ENCODE results near the gene DHRS11.
A peak's percentile ranks its signal among the peaks of the same experiment; 100 is the strongest.

The DHRS11 gene

DNA sequence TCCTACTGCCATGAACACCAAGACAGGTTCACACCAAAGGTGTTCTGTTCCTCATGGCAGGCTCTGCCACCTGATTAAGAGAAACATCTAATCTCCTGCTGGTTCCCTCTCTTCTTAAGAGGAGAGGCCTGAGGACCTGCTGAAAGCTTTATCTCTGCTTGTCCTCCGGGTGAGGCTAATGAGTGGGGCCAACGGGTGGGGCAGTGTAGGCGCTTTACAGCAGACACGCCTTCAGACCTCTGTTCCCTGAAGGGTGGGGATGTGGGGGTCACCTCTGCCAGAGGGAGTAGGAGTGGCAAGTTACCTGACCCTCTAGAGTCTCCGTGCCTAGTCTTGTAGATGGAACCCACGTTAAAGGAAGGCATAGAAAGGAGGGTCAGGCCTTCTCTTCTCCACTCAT, 5.5 kb downstream of the DHRS11 start:
- no peaks in the 10 kb centered on the region for H3K36me3 ChIP-seq
- peaks cover 0 to 20% (median 16%) of the 10 kb centered on the region in 4 donors for H3K4me1 ChIP-seq
- H3K27me3 ChIP-seq, result no peaks in the 10 kb centered on the region
- H3K9me3 ChIP-seq, result no peaks in the 10 kb centered on the region
- intact Hi-C loops (cut with DNase I; ENCODE audit: low total_unique reads), result loop anchor here (10.0 kb wide), 2 partner anchors 348 to 1612 kb away; partner anchors contain the start of genes AATF and LIG3
- no peak for DNase-seq
- H3K27ac ChIP-seq, result no peak overlapping the region
- no peak overlapping the region for H3K4me3 ChIP-seq
- TF ChIP-seq, protein P1, sequence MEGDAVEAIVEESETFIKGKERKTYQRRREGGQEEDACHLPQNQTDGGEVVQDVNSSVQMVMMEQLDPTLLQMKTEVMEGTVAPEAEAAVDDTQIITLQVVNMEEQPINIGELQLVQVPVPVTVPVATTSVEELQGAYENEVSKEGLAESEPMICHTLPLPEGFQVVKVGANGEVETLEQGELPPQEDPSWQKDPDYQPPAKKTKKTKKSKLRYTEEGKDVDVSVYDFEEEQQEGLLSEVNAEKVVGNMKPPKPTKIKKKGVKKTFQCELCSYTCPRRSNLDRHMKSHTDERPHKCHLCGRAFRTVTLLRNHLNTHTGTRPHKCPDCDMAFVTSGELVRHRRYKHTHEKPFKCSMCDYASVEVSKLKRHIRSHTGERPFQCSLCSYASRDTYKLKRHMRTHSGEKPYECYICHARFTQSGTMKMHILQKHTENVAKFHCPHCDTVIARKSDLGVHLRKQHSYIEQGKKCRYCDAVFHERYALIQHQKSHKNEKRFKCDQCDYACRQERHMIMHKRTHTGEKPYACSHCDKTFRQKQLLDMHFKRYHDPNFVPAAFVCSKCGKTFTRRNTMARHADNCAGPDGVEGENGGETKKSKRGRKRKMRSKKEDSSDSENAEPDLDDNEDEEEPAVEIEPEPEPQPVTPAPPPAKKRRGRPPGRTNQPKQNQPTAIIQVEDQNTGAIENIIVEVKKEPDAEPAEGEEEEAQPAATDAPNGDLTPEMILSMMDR (IDR thresholded peaks at IDR 0.05), result no peak

GRCh38 chr17:36597866-36598777, 6.4 kb downstream of the DHRS11 start:
- Histone ChIP-seq H3K27ac (no peak overlapping the region), H3K4me1 (peaks cover 0 to 20% (median 18%) of the 10 kb centered on the region in 4 donors), H3K27me3 (no peaks in the 10 kb centered on the region), H3K36me3 (no peaks in the 10 kb centered on the region), H3K9me3 (no peaks in the 10 kb centered on the region), H3K4me3 (no peak overlapping the region)
- DNase-seq, result no peak
- TF ChIP-seq, protein P1 (IDR thresholded peaks at IDR 0.05), result no peak
- intact Hi-C loops (cut with DNase I; ENCODE audit: low total_unique reads), result loop anchor here (10.0 kb wide), 2 partner anchors 347 to 1613 kb away; partner anchors contain the start of genes AATF and LIG3

DNA sequence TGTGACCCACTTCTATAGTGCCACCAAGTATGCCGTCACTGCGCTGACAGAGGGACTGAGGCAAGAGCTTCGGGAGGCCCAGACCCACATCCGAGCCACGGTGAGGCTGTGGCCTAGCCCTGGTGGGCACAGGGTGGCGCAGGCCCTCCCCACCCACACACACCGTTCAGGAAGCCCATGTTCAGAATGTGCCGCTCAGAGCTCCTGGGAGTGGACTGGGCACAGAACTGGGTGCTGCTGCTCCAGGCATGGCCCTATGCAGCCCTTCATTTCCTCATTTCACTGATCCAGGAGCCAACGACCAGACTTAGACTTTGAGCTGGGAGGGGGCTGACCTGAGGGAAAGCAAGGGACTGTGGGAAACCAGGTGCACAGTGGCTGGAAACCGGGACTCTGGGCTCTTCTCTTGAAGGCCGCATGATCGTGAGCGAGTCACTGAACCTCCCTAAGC, 7.3 kb downstream of the DHRS11 start:
- no peak for DNase-seq
- TF ChIP-seq, protein P1 (IDR thresholded peaks at IDR 0.05), result no peak
- intact Hi-C loops (cut with DNase I; ENCODE audit: low total_unique reads), result loop anchor here (10.0 kb wide), 2 partner anchors 346 to 1614 kb away; partner anchors contain the start of genes AATF and LIG3
- Histone ChIP-seq H3K9me3 (no peaks in the 10 kb centered on the region), H3K27me3 (no peaks in the 10 kb centered on the region), H3K36me3 (no peaks in the 10 kb centered on the region), H3K4me1 (peaks cover 0 to 25% (median 22%) of the 10 kb centered on the region in 4 donors), H3K27ac (no peak overlapping the region), H3K4me3 (no peak overlapping the region)

GRCh38 chr17:36599546-36600250, 8.0 kb downstream of the DHRS11 start:
- H3K4me1 ChIP-seq, result peaks cover 0 to 26% (median 22%) of the 10 kb centered on the region in 4 donors
- TF ChIP-seq, protein P1 (IDR thresholded peaks at IDR 0.05), result no peak
- H3K27ac ChIP-seq, result no peak overlapping the region
- no peak for DNase-seq
- H3K4me3 ChIP-seq, result no peak overlapping the region
- no peaks in the 10 kb centered on the region for H3K27me3 ChIP-seq
- intact Hi-C loops (cut with DNase I; ENCODE audit: low total_unique reads), result loop anchor here (10.0 kb wide), 2 partner anchors 345 to 1615 kb away; partner anchors contain the start of genes AATF and LIG3
- no peaks in the 10 kb centered on the region for H3K36me3 ChIP-seq
- H3K9me3 ChIP-seq, result no peaks in the 10 kb centered on the region

DNA sequence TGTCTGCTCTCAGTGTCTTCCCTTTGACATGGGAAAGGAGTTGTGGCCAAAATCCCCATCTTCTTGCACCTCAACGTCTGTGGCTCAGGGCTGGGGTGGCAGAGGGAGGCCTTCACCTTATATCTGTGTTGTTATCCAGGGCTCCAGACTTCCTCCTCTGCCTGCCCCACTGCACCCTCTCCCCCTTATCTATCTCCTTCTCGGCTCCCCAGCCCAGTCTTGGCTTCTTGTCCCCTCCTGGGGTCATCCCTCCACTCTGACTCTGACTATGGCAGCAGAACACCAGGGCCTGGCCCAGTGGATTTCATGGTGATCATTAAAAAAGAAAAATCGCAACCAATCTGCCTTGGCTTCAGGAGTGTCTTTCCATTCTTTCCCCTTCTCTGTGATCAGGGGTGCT, 8.8 kb downstream of the DHRS11 start:
- DNase-seq, result no peak
- peak overlapping the region; percentile 68 to 89 for H3K4me3 ChIP-seq
- peak overlapping the region; percentile 80 to 83 for H3K27ac ChIP-seq

More for the DNA sequence above, 8.8 kb downstream of the DHRS11 start:
- peaks cover 0 to 26% (median 22%) of the 10 kb centered on the region in 4 donors for H3K4me1 ChIP-seq
- TF ChIP-seq, protein P1 (IDR thresholded peaks at IDR 0.05), result no peak
- H3K9me3 ChIP-seq, result no peaks in the 10 kb centered on the region
- H3K36me3 ChIP-seq, result no peaks in the 10 kb centered on the region
- intact Hi-C loops (cut with DNase I; ENCODE audit: low total_unique reads), result no loop called here
- no peaks in the 10 kb centered on the region for H3K27me3 ChIP-seq
